SH-SY5Y (cell line): ENCODE data around the gene RPUSD3.

Source experiments
- GATA2 ChIP-seq: IDR thresholded peaks from 2 replicates; pipeline ENCODE4 v1.6.1; 2011; ENCODE audit warnings: mild to moderate bottlenecking, low read depth, low read length
- GATA3 ChIP-seq: IDR thresholded peaks from 2 replicates; pipeline ENCODE4 v1.6.1; 2011; ENCODE audit warnings: low read depth, mild to moderate bottlenecking, low read length, moderate library complexity

- TF ChIP-seq GATA3 (no peak), GATA2 (no peak)
Measured at GRCh38 chr3:9826815-9827573, 16.8 kb downstream of the RPUSD3 start.
